ENCODE data around the gene CPN2. TPM values are rescaled to one million over a fixed set of nuclear protein-coding genes. Genes with fewer than 3 reads are reported as not detected.
A peak's percentile ranks its signal among the peaks of the same experiment; 100 is the strongest.

CPN2 gene
- total and polyA plus RNA-seq, 2 of the 8 experiments (the other 6 are each of a cell fraction or from before 2014, with no cell fraction given): 0.03 TPM; not detected in 1

- H2AK5ac ChIP-seq (ENCODE audit: low read depth, low read length): no peak overlapping the region
- ChIA-PET POLR2A (ENCODE audit: partially characterized antibody) (interaction anchor here (0.7 to 1.9 kb wide), 9 partner anchors 8 to 177 kb away, joined by 3 to 10 read pairs (median 4); partner anchors contain the start of gene HES1), CTCF (ENCODE audit: partially characterized antibody) (interaction anchor here (0.6 to 6.2 kb wide), 30 partner anchors 9 to 555 kb away, joined by 3 to 79 read pairs (median 4); no protein-coding TSS in a partner anchor)
- H3K4me3 ChIP-seq (ENCODE audit: extremely low read depth in 1 of 4, insufficient read depth in 2 of 4, low read depth in 3 of 4, low read length in 4 of 4): no peak overlapping the region
- H3K9ac ChIP-seq (replicated peaks in 1 of 4; ENCODE audit: extremely low read depth in 1 of 4, low read depth in 3 of 4, low read length in 3 of 4): no peak overlapping the region
- H3K23ac ChIP-seq (ENCODE audit: insufficient read length): no peak overlapping the region
- peak overlapping the region; percentile 38 for H2BK120ac ChIP-seq (replicated peaks; ENCODE audit: low read depth, low read length)
- H2BK5ac ChIP-seq (ENCODE audit: low read depth, low read length): no peak overlapping the region
- H3K4ac ChIP-seq (replicated peaks; ENCODE audit: insufficient read length, low read depth, low read length): no peak overlapping the region
- no peak overlapping the region for H4K5ac ChIP-seq (ENCODE audit: insufficient read length, low read depth, low read length)
- peak overlapping the region; percentile 21; the same call in 1 of the 2 replicates for H2BK15ac ChIP-seq (ENCODE audit: low read length)
- H3K27me3 ChIP-seq (replicated peaks in 1 of 4; ENCODE audit: control insufficient read depth in 3 of 4, extremely low read depth in 1 of 4, insufficient read depth in 3 of 4, low read length in 3 of 4): peaks cover 0 to 27% (median 12%) of the 10 kb centered on the region in 4 experiments; a peak in 5 of 7 replicates
- H3K18ac ChIP-seq (ENCODE audit: extremely low read depth, low read length): no peak overlapping the region; the same call in 1 of the 2 replicates
- WGBS, 2 experiments (ENCODE audit: extremely low coverage in 1 of 2, insufficient coverage in 1 of 2, insufficient read length in 1 of 2, insufficient replicate concordance in 2 of 2, low coverage in 1 of 2, low lambda C conversion rate in 2 of 2, missing lambda C conversion rate in 1 of 2): 83% methylated on average over 15 of the region's 15 CpGs; no CpG with 5 or more reads in 1 of the 2 experiments
- H3K79me2 ChIP-seq (ENCODE audit: control insufficient read depth in 1 of 2, insufficient read depth in 2 of 2, low read length in 2 of 2): no peaks in the 10 kb centered on the region
- H4K8ac ChIP-seq (ENCODE audit: extremely low read depth, insufficient read depth, low read length): no peak overlapping the region
- peak overlapping the region; percentile 31; the same call in 1 of the 2 replicates for H2BK12ac ChIP-seq (ENCODE audit: low read depth, low read length)
- H2AFZ ChIP-seq (ENCODE audit: low read length): no peak overlapping the region
- no peak overlapping the region for H3K14ac ChIP-seq (ENCODE audit: insufficient read length)
- no peak overlapping the region for H3K4me2 ChIP-seq (ENCODE audit: insufficient read depth in 1 of 2, low read depth in 2 of 2, low read length in 2 of 2)
- H3K36me3 ChIP-seq (ENCODE audit: control insufficient read depth in 2 of 4, insufficient read depth in 4 of 4, low read length in 3 of 4): no peaks in the 10 kb centered on the region
- H3K4me1 ChIP-seq (replicated peaks in 1 of 4; ENCODE audit: control insufficient read depth in 3 of 4, insufficient read depth in 4 of 4, low read length in 3 of 4): peaks cover 10 to 23% (median 16%) of the 10 kb centered on the region in 4 experiments
- TF ChIP-seq RAD21 (IDR thresholded peaks at IDR 0.05 in 1 of 2, conservative IDR thresholded peaks at IDR 0.05 in 1 of 2; ENCODE audit: low read depth in 2 of 2, low read length in 2 of 2) (peak; percentile 47 to 52), POLR2A (IDR thresholded peaks at IDR 0.05; ENCODE audit: control extremely low read depth in 1 of 2, low read depth in 2 of 2, low read length in 2 of 2) (no peak), CTCF (IDR thresholded peaks at IDR 0.05; ENCODE audit: control extremely low read depth in 1 of 3, insufficient read depth in 1 of 3, low read depth in 1 of 3, low read length in 3 of 3) (peak; percentile 29 to 62 (median 56); a peak in 3 of 4 replicates), KDM1A (IDR thresholded peaks at IDR 0.05; ENCODE audit: borderline replicate concordance, low read length) (0 out of 2 replicates have a peak, but pooled peaks have one; percentile 10)
- FAIRE-seq (no peak), DNase-seq (ENCODE audit: low read depth in 1 of 2, low spot score in 2 of 2) (no peak)
- H3K9me3 ChIP-seq (ENCODE audit: insufficient read depth in 2 of 2, low read depth in 1 of 2, low read length in 1 of 2): peaks cover 12% of the 10 kb centered on the region in 2 experiments
- H4K20me1 ChIP-seq (replicated peaks in 1 of 2; ENCODE audit: control insufficient read depth in 1 of 2, insufficient read depth in 2 of 2, low read length in 2 of 2): no peaks in the 10 kb centered on the region
- H3K56ac ChIP-seq (replicated peaks; ENCODE audit: insufficient read length, low read depth, low read length): no peak overlapping the region
- peak overlapping the region; percentile 95; the same call in 1 of the 2 replicates for H2BK20ac ChIP-seq (ENCODE audit: low read length)
- no peak overlapping the region for H3K27ac ChIP-seq (ENCODE audit: low read depth, low read length)
- peaks cover 5% of the 10 kb centered on the region for H3K23me2 ChIP-seq (ENCODE audit: low read depth, low read length)
- H3K79me1 ChIP-seq (ENCODE audit: low read depth, low read length): no peaks in the 10 kb centered on the region
- no peak overlapping the region for H4K91ac ChIP-seq (replicated peaks; ENCODE audit: insufficient read length, low read length)
Measured at GRCh38 chr3:194313560-194314387, 37.4 kb downstream of the CPN2 start.

All from H1 (cell line).